ENCODE data around the gene ANKRD40.

Gene ANKRD40

DNA sequence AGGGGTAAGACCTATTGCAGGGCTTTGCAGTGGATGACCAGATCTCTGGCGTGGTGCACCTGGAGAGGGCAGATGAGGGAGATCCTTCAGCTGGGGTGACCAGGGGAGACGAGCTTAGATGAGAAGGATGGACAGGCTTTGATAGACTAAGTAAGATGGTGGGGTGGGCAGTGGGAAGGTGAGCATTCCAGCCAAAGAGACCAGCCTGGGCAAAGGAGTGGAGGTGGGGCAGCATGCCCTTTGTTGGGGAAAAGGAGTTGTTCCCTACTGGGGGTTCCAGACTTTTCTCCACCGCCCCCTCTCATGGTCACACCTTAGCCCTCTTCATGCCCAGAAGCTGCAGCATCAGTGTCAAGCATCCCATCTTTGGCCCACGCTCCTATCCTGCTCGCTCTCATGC, 27.6 kb downstream of the ANKRD40 start:
- Histone ChIP-seq H3K4me1 (ENCODE audit: insufficient read depth, low read length, severe bottlenecking) (no peaks in the 10 kb centered on the region), H3K4me3 (ENCODE audit: low read depth, low read length, poor library complexity, severe bottlenecking) (no peak overlapping the region), H3F3A (ENCODE audit: insufficient read depth, low read length) (no peaks in the 10 kb centered on the region), H3K79me2 (ENCODE audit: insufficient read depth, low read length) (no peaks in the 10 kb centered on the region), H3K27me3 (ENCODE audit: insufficient read depth, low read length) (no peaks in the 10 kb centered on the region), H3K27ac (ENCODE audit: low read depth, low read length, poor library complexity, severe bottlenecking) (no peak overlapping the region), H3K36me3 (ENCODE audit: insufficient read depth, low read length) (no peaks in the 10 kb centered on the region), H3K9ac (ENCODE audit: low read length) (no peak overlapping the region), H3K9me2 (ENCODE audit: low read depth, low read length) (no peaks in the 10 kb centered on the region), H3K4me2 (ENCODE audit: low read length) (no peak overlapping the region), H2AFZ (ENCODE audit: low read length) (no peak overlapping the region), H3K9me3 (ENCODE audit: low read length) (no peaks in the 10 kb centered on the region), H4K20me1 (ENCODE audit: insufficient read depth, low read length) (no peaks in the 10 kb centered on the region)
- TF ChIP-seq, protein P1, sequence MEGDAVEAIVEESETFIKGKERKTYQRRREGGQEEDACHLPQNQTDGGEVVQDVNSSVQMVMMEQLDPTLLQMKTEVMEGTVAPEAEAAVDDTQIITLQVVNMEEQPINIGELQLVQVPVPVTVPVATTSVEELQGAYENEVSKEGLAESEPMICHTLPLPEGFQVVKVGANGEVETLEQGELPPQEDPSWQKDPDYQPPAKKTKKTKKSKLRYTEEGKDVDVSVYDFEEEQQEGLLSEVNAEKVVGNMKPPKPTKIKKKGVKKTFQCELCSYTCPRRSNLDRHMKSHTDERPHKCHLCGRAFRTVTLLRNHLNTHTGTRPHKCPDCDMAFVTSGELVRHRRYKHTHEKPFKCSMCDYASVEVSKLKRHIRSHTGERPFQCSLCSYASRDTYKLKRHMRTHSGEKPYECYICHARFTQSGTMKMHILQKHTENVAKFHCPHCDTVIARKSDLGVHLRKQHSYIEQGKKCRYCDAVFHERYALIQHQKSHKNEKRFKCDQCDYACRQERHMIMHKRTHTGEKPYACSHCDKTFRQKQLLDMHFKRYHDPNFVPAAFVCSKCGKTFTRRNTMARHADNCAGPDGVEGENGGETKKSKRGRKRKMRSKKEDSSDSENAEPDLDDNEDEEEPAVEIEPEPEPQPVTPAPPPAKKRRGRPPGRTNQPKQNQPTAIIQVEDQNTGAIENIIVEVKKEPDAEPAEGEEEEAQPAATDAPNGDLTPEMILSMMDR (IDR thresholded peaks at IDR 0.05; ENCODE audit: low read length) = no peak
- TF ChIP-seq EZH2 (IDR thresholded peaks at IDR 0.05; ENCODE audit: borderline replicate concordance, low read length) = no peak

DNA sequence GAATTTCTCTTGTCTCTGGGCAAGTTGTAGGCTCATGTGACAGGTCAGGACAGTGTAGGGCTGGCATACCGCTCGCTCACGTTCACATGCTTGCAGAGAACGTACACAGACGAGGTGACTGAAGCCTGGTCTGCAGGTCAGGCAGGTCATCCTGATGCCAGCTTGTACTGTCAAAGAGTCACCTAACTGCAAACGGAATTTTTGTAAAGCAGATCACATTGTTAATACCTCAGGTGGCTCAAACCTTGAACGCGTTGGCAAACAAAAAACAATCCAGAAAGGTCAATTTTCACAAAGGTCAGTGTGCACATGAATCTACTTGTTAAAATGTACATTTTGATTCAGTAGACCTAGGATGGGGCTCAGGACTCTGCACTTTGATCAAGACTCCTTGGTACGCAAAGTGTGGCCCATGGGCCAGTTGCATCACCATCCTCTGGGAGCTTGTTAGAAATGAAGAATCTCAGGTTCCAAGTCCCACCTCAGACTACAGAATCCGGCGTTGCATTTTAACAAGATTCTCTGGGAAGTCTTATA, 28.6 kb downstream of the ANKRD40 start:
- H3K27ac ChIP-seq (ENCODE audit: low read depth, low read length, poor library complexity, severe bottlenecking) = no peak overlapping the region
- TF ChIP-seq, protein P1 (IDR thresholded peaks at IDR 0.05; ENCODE audit: low read length) = no peak
- no peak for TF ChIP-seq EZH2 (IDR thresholded peaks at IDR 0.05; ENCODE audit: borderline replicate concordance, low read length)
- H3K4me2 ChIP-seq (ENCODE audit: low read length) = no peak overlapping the region
- no peak overlapping the region for H2AFZ ChIP-seq (ENCODE audit: low read length)
- H3K9ac ChIP-seq (ENCODE audit: low read length) = no peak overlapping the region
- H3K4me3 ChIP-seq (ENCODE audit: low read depth, low read length, poor library complexity, severe bottlenecking) = no peak overlapping the region
- H3F3A ChIP-seq (ENCODE audit: insufficient read depth, low read length) = no peaks in the 10 kb centered on the region
- no peaks in the 10 kb centered on the region for H3K9me3 ChIP-seq (ENCODE audit: low read length)
- H3K4me1 ChIP-seq (ENCODE audit: insufficient read depth, low read length, severe bottlenecking) = no peaks in the 10 kb centered on the region
- no peaks in the 10 kb centered on the region for H3K27me3 ChIP-seq (ENCODE audit: insufficient read depth, low read length)
- no peaks in the 10 kb centered on the region for H3K36me3 ChIP-seq (ENCODE audit: insufficient read depth, low read length)
- H3K9me2 ChIP-seq (ENCODE audit: low read depth, low read length) = no peaks in the 10 kb centered on the region
- H4K20me1 ChIP-seq (ENCODE audit: insufficient read depth, low read length) = no peaks in the 10 kb centered on the region
- no peaks in the 10 kb centered on the region for H3K79me2 ChIP-seq (ENCODE audit: insufficient read depth, low read length)

DNA sequence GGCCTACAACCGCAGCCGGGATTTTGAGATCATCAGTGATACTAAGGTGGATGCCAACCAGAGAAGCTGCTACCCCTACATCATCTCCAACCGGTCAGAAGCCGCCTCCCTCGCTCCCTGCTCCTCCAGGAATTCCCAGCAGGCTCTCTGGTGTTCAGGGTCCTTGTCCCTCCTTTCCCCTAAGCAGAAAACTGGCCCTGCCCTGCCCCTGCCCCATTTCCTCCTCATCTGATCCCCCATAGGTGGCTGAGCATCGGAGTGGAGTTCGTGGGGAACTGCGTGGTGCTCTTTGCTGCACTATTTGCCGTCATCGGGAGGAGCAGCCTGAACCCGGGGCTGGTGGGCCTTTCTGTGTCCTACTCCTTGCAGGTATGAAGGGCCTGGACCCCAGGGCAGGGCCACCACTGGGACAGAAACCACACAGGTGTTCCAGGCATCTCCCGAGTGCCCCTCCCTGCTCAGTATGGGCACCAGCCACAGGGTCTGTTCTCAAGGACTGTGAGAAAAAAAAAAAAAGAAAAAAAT, 29.8 kb downstream of the ANKRD40 start:
- Histone ChIP-seq H3K36me3 (ENCODE audit: insufficient read depth, low read length) (no peaks in the 10 kb centered on the region), H3K9me2 (ENCODE audit: low read depth, low read length) (no peaks in the 10 kb centered on the region), H3F3A (ENCODE audit: insufficient read depth, low read length) (no peaks in the 10 kb centered on the region), H3K9me3 (ENCODE audit: low read length) (no peaks in the 10 kb centered on the region), H3K27me3 (ENCODE audit: insufficient read depth, low read length) (no peaks in the 10 kb centered on the region), H3K4me2 (ENCODE audit: low read length) (no peak overlapping the region), H3K4me1 (ENCODE audit: insufficient read depth, low read length, severe bottlenecking) (no peaks in the 10 kb centered on the region), H2AFZ (ENCODE audit: low read length) (no peak overlapping the region), H3K79me2 (ENCODE audit: insufficient read depth, low read length) (no peaks in the 10 kb centered on the region), H3K27ac (ENCODE audit: low read depth, low read length, poor library complexity, severe bottlenecking) (no peak overlapping the region), H4K20me1 (ENCODE audit: insufficient read depth, low read length) (no peaks in the 10 kb centered on the region), H3K4me3 (ENCODE audit: low read depth, low read length, poor library complexity, severe bottlenecking) (no peak overlapping the region), H3K9ac (ENCODE audit: low read length) (no peak overlapping the region)
- TF ChIP-seq, protein P1 (IDR thresholded peaks at IDR 0.05; ENCODE audit: low read length) = no peak
- no peak for TF ChIP-seq EZH2 (IDR thresholded peaks at IDR 0.05; ENCODE audit: borderline replicate concordance, low read length)

All from OCI-LY1 (cell line).